ENCODE data around the gene FAM184A. TPM values are rescaled to one million over a fixed set of nuclear protein-coding genes. Genes with fewer than 3 reads are reported as not detected.

FAM184A gene
- total RNA-seq, 1 experiment from 2014 or later: 0.97 TPM

GRCh38 chr6:118935978-118936703 lies 142.3 kb downstream of the FAM184A start:
- Histone ChIP-seq H3K9me3 (ENCODE audit: low read depth, low read length, poor library complexity, severe bottlenecking) (no peaks in the 10 kb centered on the region), H3K27ac (ENCODE audit: low read depth, low read length, poor library complexity, severe bottlenecking) (no peak overlapping the region), H3K4me1 (ENCODE audit: insufficient read depth, low read length, poor library complexity, severe bottlenecking) (peaks cover 7% of the 10 kb centered on the region), H3K27me3 (replicated peaks; ENCODE audit: insufficient read depth, low read depth, low read length, poor library complexity) (no peaks in the 10 kb centered on the region), H3K4me3 (ENCODE audit: low read depth, low read length, poor library complexity, severe bottlenecking) (no peak overlapping the region), H3K36me3 (ENCODE audit: insufficient read depth, low read length, poor library complexity, severe bottlenecking) (no peaks in the 10 kb centered on the region)
- no peak for DNase-seq (ENCODE audit: low spot score)
- TSS peak; percentile 41 for BruUV-seq (replicated peaks)
- intact Hi-C loops (cut with micrococcal nuclease; ENCODE audit: unreplicated experiment): no loop called here
- POLR2A ChIA-PET (ENCODE audit: low non-redundant PET): no interaction called here
- CTCF ChIA-PET: no interaction called here
- TF ChIP-seq EZH2 (IDR thresholded peaks at IDR 0.05; ENCODE audit: borderline replicate concordance, low read depth, low read length, poor library complexity, severe bottlenecking) (no peak), CTCF (conservative IDR thresholded peaks at IDR 0.05; ENCODE audit: low read depth, low read length) (no peak)

- no TSS peak for BruUV-seq (replicated peaks)
- Histone ChIP-seq H3K36me3 (ENCODE audit: insufficient read depth, low read length, poor library complexity, severe bottlenecking) (peaks cover 8% of the 10 kb centered on the region), H3K27me3 (replicated peaks; ENCODE audit: insufficient read depth, low read depth, low read length, poor library complexity) (no peaks in the 10 kb centered on the region), H3K27ac (ENCODE audit: low read depth, low read length, poor library complexity, severe bottlenecking) (no peak overlapping the region), H3K9me3 (ENCODE audit: low read depth, low read length, poor library complexity, severe bottlenecking) (no peaks in the 10 kb centered on the region), H3K4me1 (ENCODE audit: insufficient read depth, low read length, poor library complexity, severe bottlenecking) (peaks cover 7% of the 10 kb centered on the region), H3K4me3 (ENCODE audit: low read depth, low read length, poor library complexity, severe bottlenecking) (peak overlapping the region; percentile 61)
- no peak for TF ChIP-seq CTCF (conservative IDR thresholded peaks at IDR 0.05; ENCODE audit: low read depth, low read length)
- no peak for TF ChIP-seq EZH2 (IDR thresholded peaks at IDR 0.05; ENCODE audit: borderline replicate concordance, low read depth, low read length, poor library complexity, severe bottlenecking)
- CTCF ChIA-PET: no interaction called here
- no peak for DNase-seq (ENCODE audit: low spot score)
- POLR2A ChIA-PET (ENCODE audit: low non-redundant PET): no interaction called here
- intact Hi-C loops (cut with micrococcal nuclease; ENCODE audit: unreplicated experiment): no loop called here
These were observed 143.2 kb downstream of the FAM184A start for GRCh38 chr6:118935331-118935668.

DNA sequence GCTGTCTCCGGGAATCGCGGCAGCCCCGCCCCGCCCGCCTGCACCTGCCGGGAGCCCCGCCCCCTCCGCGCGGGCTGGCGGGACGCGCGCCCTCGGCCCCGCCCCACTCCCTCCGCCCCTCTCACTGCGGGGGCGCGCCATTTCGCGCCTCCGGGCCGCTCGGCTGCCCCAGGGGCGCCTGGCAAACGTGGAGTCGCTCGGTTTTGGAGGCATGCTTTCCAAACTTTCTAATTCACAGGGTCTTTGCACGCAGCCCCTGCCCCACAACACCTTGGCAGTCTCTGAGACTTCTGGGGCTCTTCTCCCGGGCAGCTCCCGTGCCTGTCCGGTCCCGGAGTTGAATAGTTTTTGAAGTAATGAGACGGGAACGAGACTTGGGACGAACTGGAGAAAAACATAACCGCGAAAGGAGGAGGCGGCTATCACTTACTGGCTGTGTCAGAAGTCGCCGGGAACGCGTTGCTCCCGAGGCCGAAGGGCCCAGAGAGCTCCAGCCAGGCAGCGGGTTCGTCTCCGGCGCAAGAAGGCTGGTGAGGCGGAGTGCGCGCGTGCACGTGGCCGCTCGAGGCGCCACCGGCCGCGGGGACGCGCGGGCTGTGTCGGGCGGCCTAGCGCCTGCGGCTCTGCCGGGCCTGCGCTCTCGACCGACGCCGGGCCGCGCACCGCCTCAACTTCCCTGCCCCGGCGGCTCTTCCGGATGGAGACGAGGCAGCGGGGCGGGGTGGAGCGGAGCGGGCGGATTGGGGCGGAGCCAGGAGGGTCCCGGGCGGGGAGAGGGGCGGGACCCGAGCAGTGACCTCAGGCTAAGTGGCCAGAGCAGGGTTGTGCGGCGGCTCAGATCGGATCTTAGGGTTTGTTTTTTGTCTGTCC lies 143.8 kb downstream of the FAM184A start, which contains the start of gene MCM9:
Gene MCM9, minus strand, starts transcription at position 699 of the 870 bp plus-strand sequence. CDS start 3,436 bp downstream, outside the sequence.
- peaks cover 7% of the 10 kb centered on the region for H3K4me1 ChIP-seq (ENCODE audit: insufficient read depth, low read length, poor library complexity, severe bottlenecking)
- peaks cover 9% of the 10 kb centered on the region for H3K36me3 ChIP-seq (ENCODE audit: insufficient read depth, low read length, poor library complexity, severe bottlenecking)
- H3K27me3 ChIP-seq (replicated peaks; ENCODE audit: insufficient read depth, low read depth, low read length, poor library complexity): no peaks in the 10 kb centered on the region
- CTCF ChIA-PET: no interaction called here
- POLR2A ChIA-PET (ENCODE audit: low non-redundant PET): no interaction called here
- DNase-seq (ENCODE audit: low spot score): peak; percentile 90
- H3K4me3 ChIP-seq (ENCODE audit: low read depth, low read length, poor library complexity, severe bottlenecking): peak within 1 kb of the TSS; percentile 61
- no TSS peak for BruUV-seq (replicated peaks)
- peak within 1 kb of the TSS; percentile 88 for H3K27ac ChIP-seq (ENCODE audit: low read depth, low read length, poor library complexity, severe bottlenecking)
- no peak for TF ChIP-seq CTCF (conservative IDR thresholded peaks at IDR 0.05; ENCODE audit: low read depth, low read length)
- TF ChIP-seq EZH2 (IDR thresholded peaks at IDR 0.05; ENCODE audit: borderline replicate concordance, low read depth, low read length, poor library complexity, severe bottlenecking): no peak
- intact Hi-C loops (cut with micrococcal nuclease; ENCODE audit: unreplicated experiment): no loop called here
- no peaks in the 10 kb centered on the region for H3K9me3 ChIP-seq (ENCODE audit: low read depth, low read length, poor library complexity, severe bottlenecking)
